BLaER1 treated with 17β-estradiol and CSF1 and Interleukin-3, amounts not matched to agents 10 nM and 100 nM (cell line): ENCODE results near the gene DNAL4.

Source experiments
- H3K27ac ChIP-seq, 11 experiments: shearing (Covaris generic); formaldehyde crosslinking; 2 replicates each; pipeline ENCODE4 v1.8.1; 2022
- H3K27me3 ChIP-seq, 11 experiments: shearing (Covaris generic); formaldehyde crosslinking; 2 replicates each; pipeline ENCODE4 v1.8.1; 2022
- H3K36me3 ChIP-seq, 11 experiments: shearing (Covaris generic); formaldehyde crosslinking; 2 replicates each; pipeline ENCODE4 v1.8.1; 2022
- H3K4me1 ChIP-seq, 10 experiments: shearing (Covaris generic); formaldehyde crosslinking; 2 replicates each; pipeline ENCODE4 v1.8.1; 2022
- H3K4me2 ChIP-seq, 11 experiments: shearing (Covaris generic); formaldehyde crosslinking; 2 replicates each; pipeline ENCODE4 v1.8.1; 2022
- H3K4me3 ChIP-seq, 10 experiments: shearing (Covaris generic); formaldehyde crosslinking; 2 replicates each; pipeline ENCODE4 v1.8.1; 2022
- H3K9ac ChIP-seq, 11 experiments: shearing (Covaris generic); formaldehyde crosslinking; 2 replicates each; pipeline ENCODE4 v1.8.1; 2022
- H3K9me3 ChIP-seq, 11 experiments: shearing (Covaris generic); formaldehyde crosslinking; replicated peaks in 1 of 11; 2 replicates each; pipeline ENCODE4 v1.8.1; 2022
- H4K20me1 ChIP-seq, 11 experiments: shearing (Covaris generic); formaldehyde crosslinking; 2 replicates each; pipeline ENCODE4 v1.8.1; 2022
- Cebpa-rat ChIP-seq, 11 experiments: shearing (Covaris generic); IDR thresholded peaks; 2 replicates each; pipeline ENCODE4 v1.8.1; 2022

The DNAL4 gene

DNA sequence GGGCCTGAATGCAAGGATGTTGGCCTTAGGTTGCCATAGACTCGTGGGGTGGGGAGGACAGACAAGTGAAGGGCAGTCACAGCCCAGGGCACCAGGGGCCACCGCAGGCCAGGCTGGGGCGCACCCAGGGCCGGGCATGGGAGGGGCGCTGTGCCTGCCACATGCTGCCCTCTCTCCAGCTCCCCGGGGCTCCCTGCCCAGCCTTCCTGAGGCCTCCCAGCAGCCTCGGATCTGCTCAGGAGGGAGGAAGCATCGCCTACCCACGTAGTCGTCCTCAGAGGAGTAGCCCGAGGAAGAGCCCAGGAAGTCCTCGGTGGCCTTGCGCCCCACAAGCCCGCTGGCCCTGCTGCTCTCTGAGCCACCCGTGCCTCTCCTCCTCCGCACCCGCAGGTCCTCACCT lies 43.3 kb downstream of the DNAL4 start:
- H3K36me3 ChIP-seq, result peaks cover 58 to 82% (median 76%) of the 10 kb centered on the region in 11 experiments
- peak overlapping the region; percentile 58 to 98 (median 97); a peak in 21 of 22 replicates for H3K9ac ChIP-seq
- H3K4me2 ChIP-seq, result peak overlapping the region; percentile 86 to 100 (median 98)
- no peaks in the 10 kb centered on the region for H3K27me3 ChIP-seq
- H4K20me1 ChIP-seq, result peaks cover 34 to 77% (median 60%) of the 10 kb centered on the region in 11 experiments; a peak in 21 of 22 replicates
- H3K4me3 ChIP-seq, result peak overlapping the region; percentile 33 to 99 (median 94); a peak in 18 of 20 replicates
- peak overlapping the region; percentile 57 to 99 (median 98); a peak in 21 of 22 replicates for H3K27ac ChIP-seq
- no peaks in the 10 kb centered on the region for H3K9me3 ChIP-seq
- TF ChIP-seq Cebpa-rat (IDR thresholded peaks at IDR 0.05), result no peak
- peaks cover 46 to 61% (median 54%) of the 10 kb centered on the region in 10 experiments for H3K4me1 ChIP-seq

DNA sequence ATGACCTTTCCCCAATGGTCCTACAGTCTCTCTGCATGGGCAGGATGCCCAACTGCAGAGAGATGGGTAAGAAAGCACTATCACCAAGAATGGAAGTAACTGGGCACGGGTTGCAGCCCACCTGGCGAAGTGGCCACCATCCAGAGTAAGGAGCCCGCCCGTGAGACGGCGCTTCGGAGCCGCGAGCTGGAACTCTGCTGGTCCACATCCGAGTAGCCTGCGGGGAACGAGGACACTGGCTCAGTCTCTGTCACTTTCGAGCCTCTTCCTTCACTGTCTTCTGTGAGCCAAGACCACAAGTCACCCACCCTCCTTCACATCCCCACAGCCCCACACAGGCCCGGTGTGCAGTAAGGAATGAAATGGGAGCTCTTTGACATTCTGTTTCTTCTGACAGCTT lies 43.8 kb downstream of the DNAL4 start:
- H3K4me2 ChIP-seq, result peak overlapping the region; percentile 86 to 100 (median 98)
- H3K27me3 ChIP-seq, result no peaks in the 10 kb centered on the region
- peak overlapping the region in 9 of 11 experiments; percentile 74 to 99 (median 98); a peak in 15 of 22 replicates for H3K27ac ChIP-seq
- H3K36me3 ChIP-seq, result peaks cover 64 to 87% (median 81%) of the 10 kb centered on the region in 11 experiments
- no peaks in the 10 kb centered on the region for H3K9me3 ChIP-seq
- H3K4me1 ChIP-seq, result peaks cover 46 to 61% (median 54%) of the 10 kb centered on the region in 10 experiments
- H3K4me3 ChIP-seq, result peak overlapping the region in 6 of 10 experiments; percentile 93 to 98 (median 94); a peak in 9 of 20 replicates
- peaks cover 37 to 83% (median 65%) of the 10 kb centered on the region in 11 experiments; a peak in 21 of 22 replicates for H4K20me1 ChIP-seq
- peak overlapping the region in 10 of 11 experiments; percentile 58 to 98 (median 98); a peak in 15 of 22 replicates for H3K9ac ChIP-seq
- no peak for TF ChIP-seq Cebpa-rat (IDR thresholded peaks at IDR 0.05)

DNA sequence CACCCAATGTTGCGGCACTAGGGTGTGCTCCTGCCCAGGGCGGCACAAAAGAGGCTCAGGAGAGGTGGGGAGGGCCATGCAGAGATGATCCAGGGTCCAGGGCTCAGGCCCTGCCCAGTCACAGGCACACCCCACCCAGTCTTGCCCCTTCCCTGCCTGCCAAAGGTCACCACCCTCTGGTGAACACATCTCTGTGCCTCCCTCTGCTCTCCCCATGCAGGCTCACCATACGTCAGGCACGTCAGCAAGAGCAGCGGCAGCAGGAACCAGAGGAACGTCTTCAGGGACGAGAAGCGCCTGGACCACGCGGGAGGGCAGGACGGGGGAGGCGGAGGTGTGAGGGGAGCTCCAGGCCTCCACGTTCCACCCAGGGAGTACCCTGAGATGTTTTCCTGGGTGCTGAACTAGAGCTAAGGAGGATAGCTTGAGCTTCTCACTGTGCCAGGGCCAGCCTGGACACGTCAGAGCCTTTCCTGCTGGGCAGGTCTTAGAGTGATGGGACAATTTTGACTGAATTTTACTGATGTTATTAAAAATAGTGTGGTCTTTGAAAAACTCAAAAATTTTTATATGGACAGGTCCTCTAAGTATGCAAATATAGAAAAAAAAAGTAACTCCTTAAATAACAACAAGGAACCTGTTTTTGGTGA lies 45.3 kb downstream of the DNAL4 start:
- TF ChIP-seq Cebpa-rat (IDR thresholded peaks at IDR 0.05), result no peak
- peak overlapping the region in 2 of 11 experiments; percentile 8 to 18; a peak in 2 of 22 replicates for H3K4me2 ChIP-seq
- peaks cover 39 to 55% (median 48%) of the 10 kb centered on the region in 10 experiments for H3K4me1 ChIP-seq
- H3K9ac ChIP-seq, result peak overlapping the region in 9 of 11 experiments; percentile 1 to 51 (median 39); a peak in 14 of 22 replicates
- H3K9me3 ChIP-seq, result no peaks in the 10 kb centered on the region
- peaks cover 79 to 95% (median 94%) of the 10 kb centered on the region in 11 experiments for H3K36me3 ChIP-seq
- no peaks in the 10 kb centered on the region for H3K27me3 ChIP-seq
- H4K20me1 ChIP-seq, result peaks cover 43 to 85% (median 80%) of the 10 kb centered on the region in 11 experiments; a peak in 21 of 22 replicates
- H3K27ac ChIP-seq, result peak overlapping the region in 7 of 11 experiments; percentile 11 to 99 (median 38); a peak in 11 of 22 replicates
- H3K4me3 ChIP-seq, result no peak overlapping the region

DNA sequence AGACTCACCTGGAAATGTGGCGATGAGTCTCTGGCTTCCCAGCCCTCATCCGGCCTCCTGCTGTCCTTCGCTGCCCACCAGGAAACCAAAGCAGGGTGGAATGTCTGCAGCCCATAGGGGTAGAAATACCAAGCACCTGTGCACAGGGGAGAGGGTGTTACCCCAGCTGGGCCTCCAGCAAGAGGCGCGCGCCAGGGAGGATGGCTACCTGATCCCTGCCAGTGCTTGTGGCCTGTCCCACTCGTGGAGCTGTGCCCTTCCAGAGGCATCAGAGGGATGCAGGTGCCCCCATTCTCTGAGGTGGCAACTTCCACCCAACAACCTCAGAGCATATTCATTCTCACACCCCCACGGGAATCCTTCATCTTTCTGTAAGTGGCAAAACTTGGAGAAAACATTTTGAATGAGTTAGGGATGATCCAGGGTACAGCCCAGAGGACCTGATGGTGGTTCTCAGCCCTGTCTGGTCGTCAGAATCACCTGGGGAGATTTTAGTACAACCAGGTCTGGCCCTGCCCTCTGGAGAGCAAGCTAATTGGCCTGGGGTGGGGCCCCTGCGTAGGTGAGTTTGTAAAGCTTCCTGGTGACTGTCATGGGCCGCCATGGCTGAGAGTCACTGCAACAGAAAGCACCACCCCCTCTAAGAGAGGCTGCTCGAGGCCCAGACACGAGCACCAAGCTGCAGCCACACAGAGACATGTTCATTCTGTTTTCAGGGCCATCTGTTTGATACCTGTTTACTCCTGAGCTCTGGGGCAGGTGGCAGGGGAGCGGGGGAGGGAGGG lies 48.1 kb downstream of the DNAL4 start:
- Histone ChIP-seq H3K4me3 (no peak overlapping the region), H3K27ac (peak overlapping the region in 1 of 11 experiments; percentile 3; a peak in 1 of 22 replicates), H4K20me1 (peaks cover 62 to 100% (median 98%) of the 10 kb centered on the region in 11 experiments; a peak in 21 of 22 replicates), H3K4me2 (no peak overlapping the region), H3K27me3 (no peaks in the 10 kb centered on the region), H3K9ac (no peak overlapping the region; a peak in 1 of 22 replicates), H3K4me1 (peaks cover 12 to 42% (median 31%) of the 10 kb centered on the region in 10 experiments), H3K36me3 (peaks cover 100% of the 10 kb centered on the region in 11 experiments), H3K9me3 (no peaks in the 10 kb centered on the region)
- no peak for TF ChIP-seq Cebpa-rat (IDR thresholded peaks at IDR 0.05)

DNA sequence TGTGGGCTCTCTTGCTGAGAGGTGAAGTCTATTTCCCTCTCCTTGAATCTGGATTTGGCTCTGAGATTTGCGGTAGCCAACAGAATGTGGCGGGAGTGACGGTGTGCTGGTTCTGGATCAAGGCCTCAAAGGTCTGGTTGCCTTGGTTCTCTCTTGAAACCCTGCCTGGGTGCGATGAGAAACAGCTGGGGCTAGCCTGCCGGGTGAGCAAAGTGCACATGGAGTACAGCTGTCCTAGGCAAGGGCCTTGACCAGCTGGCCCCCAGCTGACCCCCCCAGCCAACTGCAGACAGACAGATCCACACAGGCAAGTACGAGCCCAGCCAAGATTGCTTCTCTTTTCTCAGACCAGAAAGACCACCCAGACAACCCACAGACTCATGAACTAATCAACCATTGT lies 49.0 kb downstream of the DNAL4 start:
- TF ChIP-seq Cebpa-rat (IDR thresholded peaks at IDR 0.05), result no peak
- Histone ChIP-seq H3K9ac (peak overlapping the region in 1 of 11 experiments; percentile 10; a peak in 2 of 22 replicates), H3K27me3 (no peaks in the 10 kb centered on the region), H3K4me3 (no peak overlapping the region), H3K4me2 (no peak overlapping the region), H3K4me1 (peaks cover 3 to 42% (median 31%) of the 10 kb centered on the region in 10 experiments), H4K20me1 (peaks cover 62 to 100% (median 98%) of the 10 kb centered on the region in 11 experiments; a peak in 21 of 22 replicates), H3K36me3 (peaks cover 100% of the 10 kb centered on the region in 11 experiments), H3K9me3 (no peaks in the 10 kb centered on the region), H3K27ac (no peak overlapping the region; a peak in 1 of 22 replicates)

DNA sequence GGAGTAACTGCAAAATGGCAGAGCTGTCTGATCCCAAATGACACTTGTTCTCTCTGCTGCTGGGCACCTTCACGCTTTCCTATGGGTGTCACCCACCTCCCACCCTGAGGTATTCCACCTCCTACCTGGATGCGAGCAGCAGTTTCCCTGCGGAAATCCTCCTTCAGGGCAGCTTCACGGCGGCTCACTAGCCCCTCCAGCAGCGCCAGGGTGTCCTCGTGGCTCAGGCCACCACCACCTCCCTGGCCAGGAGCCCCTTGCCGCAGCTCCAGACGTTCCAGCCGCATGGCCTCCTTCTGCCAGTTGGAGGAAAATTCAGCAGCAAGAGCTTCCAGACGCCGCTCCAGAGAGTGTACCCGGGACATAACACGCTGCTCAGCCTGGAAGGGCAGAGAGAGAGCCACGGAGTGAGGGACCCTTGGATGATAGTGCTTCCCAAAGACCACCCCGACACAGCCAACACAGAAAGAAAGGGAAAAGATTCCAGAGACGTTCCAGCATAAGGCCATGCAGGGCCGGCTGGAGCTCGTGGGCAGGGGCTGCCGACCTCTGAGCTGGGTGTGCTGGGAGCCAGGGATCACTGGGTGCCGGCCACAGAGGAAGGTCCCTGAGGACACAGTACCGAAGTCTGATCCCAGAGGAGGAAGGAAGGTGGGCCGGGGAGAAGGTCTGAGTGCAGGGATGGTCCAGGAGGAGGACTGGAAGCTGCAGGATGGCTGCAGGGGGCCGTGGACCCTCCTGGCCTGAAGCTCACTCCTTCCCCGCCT lies 51.6 kb downstream of the DNAL4 start:
- H3K36me3 ChIP-seq, result peaks cover 100% of the 10 kb centered on the region in 11 experiments
- no peak overlapping the region for H3K4me2 ChIP-seq
- no peaks in the 10 kb centered on the region for H3K27me3 ChIP-seq
- no peak overlapping the region for H3K4me3 ChIP-seq
- TF ChIP-seq Cebpa-rat (IDR thresholded peaks at IDR 0.05), result no peak
- peak overlapping the region in 4 of 11 experiments; percentile 6 to 32 (median 22); a peak in 3 of 22 replicates for H3K27ac ChIP-seq
- H3K9me3 ChIP-seq, result no peaks in the 10 kb centered on the region
- H3K4me1 ChIP-seq, result peaks cover 0 to 51% (median 45%) of the 10 kb centered on the region in 10 experiments; a peak in 19 of 20 replicates
- H4K20me1 ChIP-seq, result peaks cover 72 to 100% (median 98%) of the 10 kb centered on the region in 11 experiments
- H3K9ac ChIP-seq, result peak overlapping the region in 7 of 11 experiments; percentile 3 to 49 (median 24); a peak in 5 of 22 replicates

DNA sequence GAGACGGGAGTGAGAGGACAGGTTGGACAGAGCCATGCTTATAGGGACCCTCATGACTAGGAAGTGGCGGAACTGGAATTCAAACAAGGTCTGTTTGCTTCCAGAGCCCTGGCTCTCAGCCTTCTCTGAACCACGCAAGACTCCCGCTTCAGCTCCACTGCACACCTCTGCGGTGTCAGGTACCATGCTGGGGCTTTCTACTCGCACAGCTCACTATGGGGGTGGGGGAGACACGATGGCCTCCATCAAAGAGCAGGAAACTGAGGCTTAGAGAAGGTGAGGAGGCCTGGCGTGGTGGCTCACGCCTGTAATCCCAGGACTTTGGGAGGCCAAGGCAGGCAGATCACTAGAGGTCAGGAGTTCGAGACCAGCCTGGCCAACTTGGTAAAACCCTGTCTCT lies 52.4 kb downstream of the DNAL4 start:
- no peak for TF ChIP-seq Cebpa-rat (IDR thresholded peaks at IDR 0.05)
- H3K4me3 ChIP-seq, result no peak overlapping the region
- peaks cover 2 to 59% (median 53%) of the 10 kb centered on the region in 10 experiments for H3K4me1 ChIP-seq
- H3K4me2 ChIP-seq, result no peak overlapping the region; a peak in 1 of 22 replicates
- H3K9me3 ChIP-seq, result no peaks in the 10 kb centered on the region
- peak overlapping the region in 2 of 11 experiments; percentile 13 to 24; a peak in 1 of 22 replicates for H3K27ac ChIP-seq
- H3K9ac ChIP-seq, result peak overlapping the region in 8 of 11 experiments; percentile 0 to 54 (median 29); a peak in 10 of 22 replicates
- H3K36me3 ChIP-seq, result peaks cover 100% of the 10 kb centered on the region in 11 experiments
- H3K27me3 ChIP-seq, result no peaks in the 10 kb centered on the region
- peaks cover 80 to 100% (median 100%) of the 10 kb centered on the region in 11 experiments for H4K20me1 ChIP-seq

DNA sequence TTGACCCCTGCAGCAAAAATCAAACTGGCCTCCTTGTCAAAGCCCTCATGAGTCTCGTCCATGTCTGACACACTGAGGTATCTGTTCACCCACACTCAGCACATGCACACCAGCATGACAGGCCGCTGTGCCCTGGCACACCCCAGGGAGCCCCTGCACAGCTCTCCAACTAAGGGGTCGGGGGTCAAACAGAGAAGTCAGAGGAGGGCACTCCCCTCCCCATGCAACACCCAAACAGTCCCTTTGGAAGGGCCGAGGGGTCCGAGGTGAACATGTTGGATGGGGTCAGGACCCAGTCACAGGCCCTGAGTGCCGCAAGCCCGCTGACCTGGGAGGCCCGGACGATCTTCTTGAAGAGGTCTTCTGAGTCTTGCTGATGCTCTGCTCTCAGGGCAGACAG lies 52.8 kb downstream of the DNAL4 start:
- no peak overlapping the region for H3K4me3 ChIP-seq
- peak overlapping the region in 8 of 11 experiments; percentile 0 to 54 (median 27); a peak in 11 of 22 replicates for H3K9ac ChIP-seq
- peaks cover 100% of the 10 kb centered on the region in 11 experiments for H3K36me3 ChIP-seq
- peak overlapping the region in 2 of 11 experiments; percentile 13 to 24; a peak in 1 of 22 replicates for H3K27ac ChIP-seq
- no peaks in the 10 kb centered on the region for H3K27me3 ChIP-seq
- H3K4me2 ChIP-seq, result peak overlapping the region in 2 of 11 experiments; percentile 4 to 33; a peak in 2 of 22 replicates
- peaks cover 84 to 100% (median 100%) of the 10 kb centered on the region in 11 experiments for H4K20me1 ChIP-seq
- H3K9me3 ChIP-seq, result no peaks in the 10 kb centered on the region
- peaks cover 6 to 63% (median 57%) of the 10 kb centered on the region in 10 experiments for H3K4me1 ChIP-seq
- TF ChIP-seq Cebpa-rat (IDR thresholded peaks at IDR 0.05), result no peak
